ENCODE results near the gene BTN3A1. TPM values are rescaled to one million over a fixed set of nuclear protein-coding genes. Genes with fewer than 3 reads are reported as not detected.

The BTN3A1 gene
- total and polyA plus RNA-seq, 2 of the 13 experiments (the other 11 are each of a cell fraction or from before 2014, with no cell fraction given): 13.3 to 14.0 TPM

DNA sequence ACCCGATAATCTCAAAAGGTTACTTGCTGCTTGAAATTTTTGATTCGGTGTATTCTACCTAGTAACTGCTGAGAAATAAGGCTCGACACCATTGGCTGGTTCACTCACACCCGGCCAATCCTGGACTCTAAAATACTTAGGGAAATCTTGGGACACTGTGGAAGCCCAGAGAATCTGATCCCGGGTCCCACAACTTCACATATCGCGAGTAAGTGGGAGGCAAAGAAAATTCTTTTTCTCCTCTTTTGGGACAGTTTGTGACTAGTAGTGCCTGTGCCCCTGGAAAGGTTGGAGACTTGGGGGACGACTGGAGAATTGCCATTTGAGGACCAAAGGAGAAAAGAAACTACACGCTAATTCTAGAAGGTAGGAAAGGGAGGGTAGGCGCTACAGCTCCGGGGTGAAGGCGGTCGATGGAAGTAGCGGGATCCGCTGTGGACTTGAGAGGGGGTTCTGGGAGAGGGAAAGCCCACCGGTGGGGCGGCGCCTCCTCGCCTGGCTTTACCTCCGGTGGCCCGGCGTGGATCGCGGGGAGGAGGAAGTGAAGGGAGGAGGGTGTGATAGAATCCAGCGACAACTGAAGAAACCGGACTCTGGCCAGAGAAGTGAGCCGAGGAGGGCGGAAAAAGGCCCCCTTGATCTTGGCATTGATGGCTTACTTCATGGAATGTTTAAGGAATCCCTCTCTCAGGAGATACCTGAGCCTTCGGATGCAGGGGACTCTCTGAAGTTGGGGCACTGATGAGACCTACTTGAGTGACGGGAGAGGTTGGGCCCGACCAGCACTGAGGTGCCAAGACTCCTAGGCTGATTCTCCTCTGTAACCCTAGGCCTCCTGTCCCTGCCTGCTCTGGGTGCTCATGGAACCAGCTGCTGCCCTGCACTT, 19.4 kb downstream of the BTN3A1 start (continued):
- TF ChIP-seq RERE (CRISPR knock-in tag; IDR thresholded peaks at IDR 0.05; ENCODE audit: low read depth): no peak
- no peak for TF ChIP-seq NFATC3 (CRISPR knock-in tag; IDR thresholded peaks at IDR 0.05)
- TF ChIP-seq NFYC (CRISPR knock-in tag; IDR thresholded peaks at IDR 0.05): peak; percentile 82
- TF ChIP-seq, protein P1, sequence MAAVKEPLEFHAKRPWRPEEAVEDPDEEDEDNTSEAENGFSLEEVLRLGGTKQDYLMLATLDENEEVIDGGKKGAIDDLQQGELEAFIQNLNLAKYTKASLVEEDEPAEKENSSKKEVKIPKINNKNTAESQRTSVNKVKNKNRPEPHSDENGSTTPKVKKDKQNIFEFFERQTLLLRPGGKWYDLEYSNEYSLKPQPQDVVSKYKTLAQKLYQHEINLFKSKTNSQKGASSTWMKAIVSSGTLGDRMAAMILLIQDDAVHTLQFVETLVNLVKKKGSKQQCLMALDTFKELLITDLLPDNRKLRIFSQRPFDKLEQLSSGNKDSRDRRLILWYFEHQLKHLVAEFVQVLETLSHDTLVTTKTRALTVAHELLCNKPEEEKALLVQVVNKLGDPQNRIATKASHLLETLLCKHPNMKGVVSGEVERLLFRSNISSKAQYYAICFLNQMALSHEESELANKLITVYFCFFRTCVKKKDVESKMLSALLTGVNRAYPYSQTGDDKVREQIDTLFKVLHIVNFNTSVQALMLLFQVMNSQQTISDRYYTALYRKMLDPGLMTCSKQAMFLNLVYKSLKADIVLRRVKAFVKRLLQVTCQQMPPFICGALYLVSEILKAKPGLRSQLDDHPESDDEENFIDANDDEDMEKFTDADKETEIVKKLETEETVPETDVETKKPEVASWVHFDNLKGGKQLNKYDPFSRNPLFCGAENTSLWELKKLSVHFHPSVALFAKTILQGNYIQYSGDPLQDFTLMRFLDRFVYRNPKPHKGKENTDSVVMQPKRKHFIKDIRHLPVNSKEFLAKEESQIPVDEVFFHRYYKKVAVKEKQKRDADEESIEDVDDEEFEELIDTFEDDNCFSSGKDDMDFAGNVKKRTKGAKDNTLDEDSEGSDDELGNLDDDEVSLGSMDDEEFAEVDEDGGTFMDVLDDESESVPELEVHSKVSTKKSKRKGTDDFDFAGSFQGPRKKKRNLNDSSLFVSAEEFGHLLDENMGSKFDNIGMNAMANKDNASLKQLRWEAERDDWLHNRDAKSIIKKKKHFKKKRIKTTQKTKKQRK (IDR thresholded peaks at IDR 0.05; ENCODE audit: low read length): no peak
- TF ChIP-seq TEAD3 (CRISPR knock-in tag; optimal IDR thresholded peaks at IDR 0.05; ENCODE audit: borderline replicate concordance): no peak
- TF ChIP-seq MBD4 (IDR thresholded peaks at IDR 0.05; ENCODE audit: borderline replicate concordance, low read length): no peak
- TF ChIP-seq NFKB2 (CRISPR knock-in tag; IDR thresholded peaks at IDR 0.05; ENCODE audit: borderline replicate concordance): peak; percentile 55; the same call in 1 of the 2 replicates
- TF ChIP-seq, protein P2, sequence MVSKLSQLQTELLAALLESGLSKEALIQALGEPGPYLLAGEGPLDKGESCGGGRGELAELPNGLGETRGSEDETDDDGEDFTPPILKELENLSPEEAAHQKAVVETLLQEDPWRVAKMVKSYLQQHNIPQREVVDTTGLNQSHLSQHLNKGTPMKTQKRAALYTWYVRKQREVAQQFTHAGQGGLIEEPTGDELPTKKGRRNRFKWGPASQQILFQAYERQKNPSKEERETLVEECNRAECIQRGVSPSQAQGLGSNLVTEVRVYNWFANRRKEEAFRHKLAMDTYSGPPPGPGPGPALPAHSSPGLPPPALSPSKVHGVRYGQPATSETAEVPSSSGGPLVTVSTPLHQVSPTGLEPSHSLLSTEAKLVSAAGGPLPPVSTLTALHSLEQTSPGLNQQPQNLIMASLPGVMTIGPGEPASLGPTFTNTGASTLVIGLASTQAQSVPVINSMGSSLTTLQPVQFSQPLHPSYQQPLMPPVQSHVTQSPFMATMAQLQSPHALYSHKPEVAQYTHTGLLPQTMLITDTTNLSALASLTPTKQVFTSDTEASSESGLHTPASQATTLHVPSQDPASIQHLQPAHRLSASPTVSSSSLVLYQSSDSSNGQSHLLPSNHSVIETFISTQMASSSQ (IDR thresholded peaks at IDR 0.05; ENCODE audit: low read depth): no peak
- TF ChIP-seq, protein P2 (CRISPR knock-in tag; IDR thresholded peaks at IDR 0.05; ENCODE audit: borderline replicate concordance): no peak
- TF ChIP-seq FOXJ3 (CRISPR knock-in tag; IDR thresholded peaks at IDR 0.05; ENCODE audit: borderline replicate concordance): no peak
- TF ChIP-seq TP53 (CRISPR knock-in tag; conservative IDR thresholded peaks at IDR 0.05): no peak
- TF ChIP-seq SMARCC2 (IDR thresholded peaks at IDR 0.05): no peak
- peak; percentile 56; the same call in 1 of the 2 replicates for TF ChIP-seq ZNF800 (CRISPR knock-in tag; IDR thresholded peaks at IDR 0.05)
